GM21390 (cell line): ENCODE measurements around the gene RALY.

Source experiments
- ATAC-seq: cut with Tn5 transposase; IDR thresholded peaks from one replicate; pipeline ENCODE4 v1.9.1; 2021; ENCODE audit not compliant: unreplicated experiment

The RALY gene

DNA sequence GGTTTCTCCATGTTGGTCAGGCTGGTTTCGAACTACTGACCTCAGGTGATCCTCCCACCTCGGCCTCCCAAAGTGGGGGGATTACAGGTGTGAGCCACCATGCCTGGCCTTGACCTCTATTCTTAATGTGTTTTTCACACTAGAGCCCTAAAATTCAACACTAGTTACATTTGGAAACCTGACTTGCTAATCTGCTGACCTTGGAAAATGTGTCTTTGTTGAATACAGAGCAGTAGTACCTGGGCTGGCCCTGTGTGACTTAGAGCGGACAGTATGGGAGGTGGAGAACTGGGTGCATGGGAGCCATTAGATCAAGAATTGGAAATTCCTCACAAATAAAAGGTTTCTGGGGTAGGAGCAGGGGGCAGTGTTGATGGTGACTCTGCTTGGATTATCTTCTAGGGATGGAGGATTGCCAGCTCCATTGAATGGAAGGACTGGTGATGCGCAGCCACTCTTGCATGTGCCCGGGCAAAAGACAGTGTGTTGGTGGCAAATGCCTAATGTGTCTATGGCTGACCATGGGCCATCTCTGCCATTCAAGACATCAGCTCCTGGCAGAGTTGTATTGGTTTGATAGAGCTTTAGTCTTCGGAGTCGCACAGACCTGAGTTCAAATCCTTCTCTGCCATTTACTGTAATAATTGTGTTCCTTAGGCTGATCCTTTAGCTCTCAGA lies 53.4 kb downstream of the RALY start:
- no peak for ATAC-seq

DNA sequence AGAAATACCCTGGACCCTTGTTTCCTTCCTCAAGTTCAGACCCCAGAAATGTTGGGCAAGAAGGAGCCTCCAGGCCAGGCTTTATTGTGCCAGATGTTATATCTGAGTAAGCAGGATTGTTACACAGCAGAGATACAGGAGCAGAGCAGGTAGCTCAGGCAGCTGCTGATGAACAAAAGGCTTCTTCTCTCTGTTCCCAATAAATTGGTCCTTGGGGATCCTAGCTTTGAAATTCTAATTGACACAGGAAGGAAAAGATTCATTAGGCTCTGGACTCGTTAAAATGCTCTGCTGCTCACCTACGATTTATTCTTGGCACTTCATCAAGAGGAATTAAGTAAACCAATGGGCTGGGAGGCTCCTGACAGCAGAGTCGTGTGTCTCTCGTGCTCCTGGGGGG lies 54.2 kb downstream of the RALY start:
- no peak for ATAC-seq

DNA sequence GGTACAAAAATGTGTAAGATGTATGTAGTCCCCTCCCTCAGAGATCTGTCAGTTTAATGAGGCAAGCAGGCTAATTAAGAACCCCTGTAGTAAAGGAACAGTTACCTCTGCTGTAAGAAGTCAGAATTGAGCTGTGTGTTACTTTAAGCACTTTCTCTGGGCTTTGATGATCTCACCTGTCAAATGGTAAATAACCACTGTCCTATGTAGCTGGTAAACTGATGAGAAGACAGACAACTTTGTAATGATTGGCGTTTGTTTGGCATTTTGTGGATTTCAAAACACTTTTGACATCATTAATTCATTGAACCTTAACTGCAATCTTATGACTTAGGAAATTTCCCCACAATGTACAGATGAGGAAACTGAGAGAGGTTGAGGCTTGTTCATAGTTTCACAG lies 55.7 kb downstream of the RALY start:
- no peak for ATAC-seq

DNA sequence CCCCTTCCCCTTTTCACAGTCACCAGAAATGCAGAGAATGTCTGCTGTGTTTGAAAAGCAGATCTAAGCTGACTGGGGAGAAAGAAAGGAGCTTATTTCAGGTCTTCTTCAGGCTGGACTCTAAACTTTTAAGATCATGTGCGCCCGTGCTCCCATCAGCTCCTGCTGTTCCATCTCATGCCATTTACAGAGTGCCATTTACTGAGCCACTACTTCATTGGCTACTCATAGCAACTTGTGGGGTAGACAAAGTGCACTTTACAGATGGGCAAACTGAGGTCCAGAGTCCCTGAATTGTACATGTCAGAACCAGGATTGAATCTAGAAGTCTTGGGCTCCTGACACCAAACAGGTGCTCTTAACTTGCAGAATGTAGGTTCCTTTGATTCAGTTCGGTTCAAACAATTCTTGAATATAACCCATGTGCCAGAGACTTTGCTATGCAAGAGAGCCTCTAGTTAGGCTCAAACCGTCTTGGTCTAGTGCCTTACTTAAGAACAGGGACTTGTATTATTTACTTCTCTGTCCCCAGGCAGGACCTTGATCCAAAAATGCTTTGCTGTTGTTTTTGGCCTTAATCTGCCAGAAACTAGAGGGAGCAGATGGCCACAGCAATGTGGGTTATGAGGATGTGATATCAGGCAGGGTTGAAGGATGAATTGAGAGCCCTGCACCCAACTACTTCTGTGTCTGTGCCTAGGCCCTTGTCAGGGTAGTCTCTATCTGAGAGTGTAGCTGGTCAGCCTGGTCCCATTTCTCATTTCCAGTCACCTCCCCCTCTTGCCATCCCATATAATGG lies 56.4 kb downstream of the RALY start:
- no peak for ATAC-seq

DNA sequence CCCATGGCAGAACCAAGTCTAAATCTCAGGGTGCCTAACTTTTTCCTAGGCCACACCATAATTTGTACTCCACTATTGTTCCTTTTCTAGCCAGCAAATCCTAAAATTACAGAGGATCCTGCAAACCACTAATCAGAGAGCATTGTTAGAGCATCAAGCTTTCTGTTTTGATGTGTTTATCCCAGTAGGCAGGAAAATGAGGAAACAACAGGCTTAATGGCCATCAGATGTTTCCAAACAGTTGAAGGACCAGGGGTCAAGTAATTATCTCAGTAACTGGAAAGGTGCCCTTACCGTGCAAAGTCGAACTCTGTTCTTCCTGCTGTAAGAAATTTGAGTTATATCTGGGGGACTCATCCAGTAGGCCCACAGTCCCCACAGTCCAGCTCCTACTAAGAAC lies 58.7 kb downstream of the RALY start:
- no peak for ATAC-seq

DNA sequence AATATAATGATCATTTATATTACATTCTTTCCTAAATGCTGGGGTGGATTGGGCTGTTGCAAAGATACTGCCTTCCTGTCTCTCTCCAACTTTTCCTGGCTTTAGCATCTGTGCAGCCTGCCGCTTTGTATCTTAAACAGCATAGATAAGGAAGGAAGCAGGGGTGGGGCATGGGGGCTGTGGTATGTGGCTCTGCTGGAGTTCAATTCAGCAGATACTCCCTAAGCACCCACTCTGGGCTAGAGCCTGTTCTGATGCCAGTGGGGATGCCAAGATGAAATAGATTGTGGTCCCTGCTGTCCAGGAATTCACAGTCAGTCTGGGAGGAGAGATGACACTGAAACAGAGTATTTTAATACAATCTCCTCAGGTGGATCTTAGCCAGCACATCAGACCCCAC lies 61.6 kb downstream of the RALY start:
- ATAC-seq, result no peak

DNA sequence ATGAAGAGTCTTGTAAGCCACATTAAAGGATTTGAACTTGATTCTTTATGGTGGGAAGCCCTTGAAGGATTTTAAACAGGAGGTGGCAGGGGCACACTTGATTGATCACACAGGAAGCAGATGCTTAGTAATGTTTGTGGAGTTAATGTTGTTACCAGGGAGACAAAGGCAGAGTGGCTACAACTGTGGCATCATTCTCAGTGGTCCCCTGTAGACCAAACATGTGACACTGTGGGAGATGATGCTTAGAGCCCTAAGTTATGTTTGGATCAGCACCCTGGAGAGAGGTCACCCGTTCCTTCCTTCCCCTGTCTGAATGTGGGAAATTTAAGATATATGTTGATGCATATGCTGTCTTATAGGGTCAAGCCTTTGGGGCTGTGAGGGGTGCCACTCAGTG lies 65.1 kb downstream of the RALY start:
- ATAC-seq, result no peak

DNA sequence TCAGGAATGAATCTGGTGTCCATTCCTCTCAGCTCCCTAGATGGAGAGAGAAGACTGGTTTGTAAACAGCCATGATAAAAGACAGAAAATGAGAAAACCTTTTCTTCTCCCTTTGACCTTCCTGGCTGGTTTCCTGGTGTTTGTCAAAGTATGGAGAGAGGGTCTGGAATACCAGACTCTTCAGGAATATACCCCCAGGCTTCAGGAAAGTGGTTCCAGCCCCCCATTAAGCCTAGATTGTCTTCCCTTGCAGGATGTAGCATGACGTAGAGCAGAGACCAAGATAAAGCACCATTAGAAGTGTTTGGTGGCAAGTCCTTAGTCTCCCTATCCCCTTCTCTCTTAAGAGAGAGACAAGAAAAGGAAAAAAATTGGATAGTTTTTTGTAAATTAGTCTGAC lies 67.3 kb downstream of the RALY start:
- no peak for ATAC-seq

DNA sequence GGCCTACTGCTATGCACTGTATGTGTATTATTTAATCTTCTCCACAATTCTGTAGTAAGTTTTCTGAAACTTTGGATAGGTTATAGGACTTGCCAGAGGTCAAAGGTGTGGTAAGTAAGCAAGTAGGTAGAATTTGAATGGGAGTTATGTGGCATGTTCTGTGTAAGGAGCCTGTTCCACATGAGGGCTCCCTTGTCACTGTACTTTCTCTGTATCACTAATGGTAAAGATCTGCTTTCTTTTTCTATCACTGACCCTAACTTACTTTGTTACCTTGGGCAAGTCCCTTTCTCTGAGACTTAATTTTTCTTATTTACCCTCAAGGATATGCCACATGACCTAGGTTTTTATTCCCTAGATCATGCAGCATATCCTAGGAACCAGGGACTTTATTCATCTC lies 68.0 kb downstream of the RALY start:
- ATAC-seq, result peak; percentile 67

DNA sequence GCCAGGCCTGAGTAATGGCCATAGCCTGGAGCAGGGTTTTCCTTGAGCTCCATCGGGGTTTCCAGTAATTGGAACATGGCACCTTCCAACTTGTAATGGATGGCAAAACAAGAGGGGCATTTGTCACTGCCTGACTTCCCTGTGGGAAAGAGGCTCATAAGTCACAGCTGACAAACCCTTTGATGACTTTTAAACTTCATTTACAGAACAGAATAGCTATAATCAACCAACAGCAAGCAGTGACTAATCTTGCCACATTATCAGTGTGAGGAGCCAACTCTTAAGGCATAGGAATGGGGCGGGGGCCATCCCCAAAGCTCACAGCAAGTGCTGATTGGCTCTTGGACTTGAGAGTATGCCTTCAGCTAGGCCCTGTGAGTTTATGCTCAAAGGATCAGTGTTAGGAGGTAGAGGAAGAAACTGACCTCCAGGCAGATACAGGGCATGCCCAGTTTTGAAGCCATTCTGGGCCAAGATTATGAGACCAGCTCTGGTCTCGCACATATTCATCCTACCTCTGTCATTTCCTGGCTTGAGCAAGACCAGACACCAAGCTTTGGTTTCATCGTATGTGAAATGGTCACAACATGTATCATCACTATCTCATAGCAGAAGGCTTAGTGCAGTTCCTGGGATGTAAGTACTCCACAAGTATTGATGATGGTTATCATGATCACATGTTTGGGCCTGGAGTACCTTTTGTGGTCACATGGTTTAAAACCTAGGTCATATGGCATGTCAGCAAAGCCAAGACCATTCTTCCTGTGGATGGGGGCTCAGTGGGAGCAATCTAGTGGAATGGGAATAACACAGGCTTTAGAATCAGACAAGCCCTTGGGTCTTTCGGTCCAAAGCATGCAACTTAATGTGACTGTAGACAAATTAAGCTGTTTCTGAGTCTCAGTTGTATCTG lies 69.1 kb downstream of the RALY start:
- no peak for ATAC-seq

DNA sequence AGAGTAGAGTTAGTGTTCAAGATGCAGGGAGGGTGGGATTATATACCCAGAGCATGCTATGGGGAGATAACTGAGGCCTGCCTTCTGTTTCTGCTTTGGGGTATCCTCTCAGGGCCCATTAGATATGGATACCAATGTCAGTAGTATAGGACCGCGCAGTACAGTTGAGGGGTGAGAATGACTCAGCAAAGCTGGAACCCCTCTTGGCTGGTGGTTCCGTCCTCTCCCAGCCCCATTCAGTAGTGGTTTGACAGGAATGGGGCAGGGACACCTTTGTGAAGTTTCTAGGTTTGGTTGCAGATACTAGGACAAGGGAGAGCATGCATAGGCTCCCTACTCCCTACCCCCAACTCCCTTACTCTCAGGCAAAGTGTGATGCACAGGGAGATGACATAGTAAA lies 70.6 kb downstream of the RALY start:
- no peak for ATAC-seq

DNA sequence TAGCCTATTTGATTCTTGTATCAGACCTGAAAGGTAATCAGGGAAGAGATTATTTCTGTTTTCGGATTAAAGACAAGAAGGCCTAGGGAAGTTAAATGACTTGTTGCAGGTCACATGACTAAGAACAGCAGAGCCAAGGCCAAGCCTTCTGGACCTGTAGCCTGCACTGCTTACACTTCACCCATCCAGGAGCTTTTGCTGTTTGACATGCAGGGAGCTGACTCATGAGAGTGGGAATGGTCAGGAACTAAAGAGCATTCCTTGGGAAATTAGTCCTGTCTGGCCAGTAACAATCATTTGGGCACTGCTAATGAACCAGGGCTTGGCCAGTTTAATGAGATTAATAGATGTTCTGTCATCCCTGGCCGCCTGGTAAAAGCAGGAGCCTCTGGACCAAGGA lies 71.5 kb downstream of the RALY start:
- ATAC-seq, result no peak

DNA sequence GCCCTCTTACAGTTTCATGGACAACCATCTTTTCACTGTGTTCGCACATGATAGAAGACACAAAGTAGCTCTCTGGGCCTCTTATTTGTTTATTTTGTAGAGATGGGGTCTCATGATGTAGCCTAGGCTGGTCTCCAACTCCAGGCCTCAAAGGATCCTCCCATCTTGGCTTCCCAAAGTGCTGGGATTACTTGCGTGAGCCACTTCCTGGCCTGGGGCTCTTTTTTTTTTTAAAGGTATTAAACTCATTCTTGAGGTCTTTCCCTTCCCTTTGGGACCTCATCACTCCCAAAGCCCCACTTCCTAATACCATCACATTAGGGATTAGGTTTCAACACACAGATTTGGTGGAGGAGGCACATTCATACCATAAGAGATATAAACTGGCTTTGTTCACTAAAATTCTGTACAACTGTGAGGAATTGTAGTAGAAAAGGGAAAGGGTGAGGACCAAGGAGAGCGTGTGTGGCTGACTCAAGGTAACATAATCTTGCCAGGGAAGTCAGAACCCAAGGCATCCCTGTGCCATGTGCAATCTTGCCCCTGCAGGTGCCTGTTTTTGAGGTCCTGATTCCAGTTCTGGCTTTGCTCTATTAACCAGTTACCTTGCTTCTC lies 72.9 kb downstream of the RALY start:
- no peak for ATAC-seq

DNA sequence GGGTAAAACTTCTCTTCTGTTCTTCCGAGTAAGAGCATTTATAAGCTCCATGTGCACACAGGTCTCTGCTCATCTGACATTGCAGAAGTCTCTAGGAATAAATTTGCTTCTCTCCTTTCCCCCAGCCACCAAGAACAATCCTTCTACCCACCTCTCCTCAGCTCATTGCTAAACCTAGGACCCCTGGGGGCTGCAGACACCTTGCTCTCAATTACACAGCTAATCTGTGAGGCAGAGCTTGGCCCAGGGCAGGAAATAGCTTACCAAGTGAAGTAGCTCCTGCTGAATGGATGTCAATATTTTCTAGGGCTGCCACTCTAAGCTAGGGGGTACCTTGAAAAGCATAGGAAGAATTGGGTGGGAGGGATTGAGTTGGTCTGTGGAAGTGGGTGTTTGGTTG lies 74.3 kb downstream of the RALY start:
- no peak for ATAC-seq

DNA sequence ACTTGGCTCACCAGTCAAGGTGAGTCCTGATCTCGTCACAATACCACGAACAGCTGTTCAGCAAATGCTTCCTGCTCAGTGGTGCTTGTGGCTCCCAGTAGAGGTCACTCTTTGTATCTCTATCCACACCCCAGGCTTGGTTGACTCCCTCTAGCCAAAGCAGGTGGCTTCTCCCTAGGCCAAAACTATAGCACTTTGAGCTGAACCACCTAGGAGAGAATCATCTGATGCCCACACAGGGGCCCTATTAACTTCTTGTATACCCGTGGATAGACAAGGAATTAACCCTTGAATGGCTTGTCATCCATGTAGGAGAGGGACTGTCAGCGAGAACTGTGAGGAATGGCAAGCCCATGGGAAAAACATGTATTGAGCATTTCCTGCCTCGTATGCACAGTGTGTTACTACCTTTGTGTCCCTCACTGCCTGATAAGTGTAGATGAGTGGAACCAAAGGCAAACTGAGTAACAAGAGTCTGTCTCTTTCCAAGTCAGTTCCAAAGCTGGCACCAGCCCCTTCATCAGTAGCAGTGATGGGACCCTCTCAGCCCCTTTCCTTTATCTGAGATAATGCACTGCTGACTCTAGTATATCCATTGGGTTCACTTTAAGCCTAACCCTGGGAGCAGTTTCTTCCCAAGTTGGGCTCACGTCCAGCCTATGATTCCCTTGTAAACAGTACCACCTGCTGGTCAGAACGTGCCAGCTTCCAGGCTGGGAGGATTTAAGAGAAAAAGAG lies 75.8 kb downstream of the RALY start:
- ATAC-seq, result peak; percentile 57

DNA sequence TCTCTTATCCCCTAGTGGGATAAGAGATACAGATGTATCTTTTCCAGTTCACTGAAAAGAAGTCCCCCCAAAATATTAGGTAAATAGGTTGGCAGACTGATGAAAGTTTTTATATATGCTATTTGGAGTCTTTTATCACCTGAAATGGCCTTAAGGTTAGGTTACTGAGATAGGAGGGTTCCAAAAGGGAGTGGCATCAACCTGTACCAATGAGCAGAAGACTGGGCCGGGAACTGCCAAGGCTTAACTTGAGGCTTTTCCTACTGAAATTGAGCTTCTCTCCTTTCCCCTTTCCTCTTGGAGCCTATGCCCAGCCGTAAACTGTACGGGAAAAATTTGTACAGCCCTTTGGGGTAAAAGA lies 76.3 kb downstream of the RALY start:
- no peak for ATAC-seq

DNA sequence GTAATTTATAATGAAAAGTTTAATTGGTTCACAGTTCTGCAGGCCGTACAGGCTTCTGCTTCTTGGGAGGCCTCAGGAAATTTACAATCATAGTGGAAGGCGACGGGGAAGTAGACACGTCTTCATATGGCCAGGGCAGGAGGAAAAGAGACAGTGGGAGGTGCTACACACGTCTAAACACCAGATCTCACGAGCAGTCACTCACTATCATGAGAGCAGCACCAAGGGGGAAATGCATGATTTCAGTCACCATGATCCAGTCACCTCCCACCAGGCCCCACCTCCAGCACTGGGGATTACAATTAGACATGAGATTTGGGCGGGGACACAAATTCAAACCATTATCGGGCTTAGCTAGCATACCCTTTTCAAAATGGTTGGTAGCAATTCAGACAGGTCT lies 77.1 kb downstream of the RALY start:
- ATAC-seq, result no peak

DNA sequence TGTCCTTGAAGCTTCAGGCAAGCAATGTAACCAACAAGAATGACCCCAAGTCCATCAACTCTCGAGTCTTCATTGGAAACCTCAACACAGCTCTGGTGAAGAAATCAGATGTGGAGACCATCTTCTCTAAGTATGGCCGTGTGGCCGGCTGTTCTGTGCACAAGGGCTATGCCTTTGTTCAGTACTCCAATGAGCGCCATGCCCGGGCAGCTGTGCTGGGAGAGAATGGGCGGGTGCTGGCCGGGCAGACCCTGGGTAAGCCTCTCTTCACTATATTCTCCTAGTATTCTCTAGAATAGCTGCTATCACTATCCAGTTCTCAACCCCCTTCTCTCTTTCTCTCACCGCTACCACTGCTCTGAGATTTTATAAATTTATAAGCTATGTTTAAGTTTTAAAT lies 78.4 kb downstream of the RALY start:
- ATAC-seq, result no peak

DNA sequence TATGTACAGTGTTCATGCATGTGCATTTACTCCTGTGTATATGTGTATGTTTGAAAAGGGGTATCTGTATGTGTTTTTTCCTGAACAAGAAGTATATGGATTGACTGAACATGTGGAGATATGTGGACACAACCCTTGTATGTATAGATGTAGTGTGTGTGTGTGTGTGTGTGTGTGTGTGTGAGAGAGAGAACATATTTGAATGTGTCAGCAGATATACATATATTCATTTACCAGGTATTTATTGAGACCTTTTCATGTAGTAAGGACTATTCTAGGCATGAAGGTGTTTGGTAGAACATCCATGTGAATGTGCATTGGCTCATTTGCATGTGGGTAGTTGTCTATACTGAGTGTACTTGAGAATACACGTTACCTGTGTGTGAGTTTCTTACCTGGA lies 79.1 kb downstream of the RALY start:
- ATAC-seq, result no peak

DNA sequence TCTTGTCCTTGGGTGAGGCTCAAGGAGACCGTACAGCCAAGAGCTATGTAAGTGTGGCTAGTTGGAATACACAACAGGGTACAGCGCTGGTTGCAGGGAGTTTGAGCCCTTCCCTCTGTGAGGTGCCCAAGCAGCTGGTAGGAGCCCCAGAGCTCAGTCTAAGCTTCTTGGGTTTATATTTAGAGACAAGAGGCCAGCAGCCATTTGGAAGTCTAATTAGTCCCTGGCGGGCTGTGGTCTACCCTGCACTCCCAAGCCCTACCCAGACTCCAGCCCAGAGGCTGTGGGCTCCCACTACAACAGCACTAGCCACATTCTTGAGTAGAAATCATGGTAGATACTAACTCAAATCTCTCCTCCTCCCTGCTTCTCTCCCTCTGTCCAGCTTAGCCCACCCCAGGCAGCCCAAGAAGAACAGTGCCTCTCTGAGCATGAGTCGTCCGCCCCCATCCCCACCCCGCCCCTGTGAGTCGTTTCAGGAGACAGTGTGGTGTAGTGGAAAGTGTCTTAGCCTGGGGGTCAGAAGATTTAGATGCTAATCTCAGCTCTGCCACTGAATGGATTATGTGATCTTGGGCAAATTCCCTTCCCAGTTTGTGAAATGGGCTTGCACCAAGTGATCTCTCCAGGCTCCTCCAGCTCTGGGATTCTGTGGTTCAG lies 80.5 kb downstream of the RALY start:
- ATAC-seq, result no peak
